H9 (cell line): Measurements from ENCODE around the gene PANK2. TPM values are rescaled to one million over a fixed set of nuclear protein-coding genes. Genes with fewer than 3 reads are reported as not detected.
A peak's percentile ranks its signal among the peaks of the same experiment; 100 is the strongest.

Experiments
- DNase-seq: peaks from one replicate; pipeline ENCODE4 v3.0.0-alpha.2; 2017
- H2AFZ ChIP-seq: one replicate; pipeline ENCODE4 v1.6.1; 2013; ENCODE audit warnings: mild to moderate bottlenecking, low read length, control low read depth, moderate library complexity
- H2AK5ac ChIP-seq: 2 replicates; pipeline ENCODE4 v1.6.1; 2013; ENCODE audit warnings: low read length, control low read depth, mixed read lengths; ENCODE audit not compliant: insufficient read length
- H2BK120ac ChIP-seq: one replicate; pipeline ENCODE4 v1.6.1; 2013; ENCODE audit warnings: low read depth, mild to moderate bottlenecking, low read length, control low read depth, inconsistent platforms; ENCODE audit not compliant: poor library complexity, severe bottlenecking
- H2BK12ac ChIP-seq: 2 replicates; pipeline ENCODE4 v1.6.1; 2013; ENCODE audit warnings: low read length, control low read depth, mixed read lengths, low read depth; ENCODE audit not compliant: insufficient read length
- H2BK15ac ChIP-seq: 2 replicates; pipeline ENCODE4 v1.6.1; 2013; ENCODE audit warnings: low read depth, low read length, control low read depth
- H2BK20ac ChIP-seq: one replicate; pipeline ENCODE4 v1.6.1; 2013; ENCODE audit warnings: low read depth, mild to moderate bottlenecking, low read length, control low read depth, inconsistent platforms; ENCODE audit not compliant: poor library complexity, severe bottlenecking
- H2BK5ac ChIP-seq: 2 replicates; pipeline ENCODE4 v1.6.1; 2013; ENCODE audit warnings: low read length, control low read depth, mixed read lengths; ENCODE audit not compliant: insufficient read length
- H3K14ac ChIP-seq: 2 replicates; pipeline ENCODE4 v1.6.1; 2013; ENCODE audit warnings: low read length, control low read depth; ENCODE audit not compliant: insufficient read depth
- H3K18ac ChIP-seq: 2 replicates; pipeline ENCODE4 v1.6.1; 2013; ENCODE audit warnings: low read depth, mild to moderate bottlenecking, mixed read lengths, low read length, control low read depth; ENCODE audit not compliant: insufficient read length
- H3K23ac ChIP-seq: 2 replicates; pipeline ENCODE4 v1.6.1; 2013; ENCODE audit warnings: low read length, control low read depth, mixed read lengths, low read depth; ENCODE audit not compliant: insufficient read length
- H3K23me2 ChIP-seq: 2 replicates; pipeline ENCODE4 v1.6.1; 2013; ENCODE audit warnings: low read depth, mild to moderate bottlenecking, mixed read lengths, low read length, control low read depth; ENCODE audit not compliant: insufficient read length, poor library complexity, severe bottlenecking
- H3K27ac ChIP-seq: 2 replicates; pipeline ENCODE4 v1.5.1; 2013; ENCODE audit warnings: low read length, control low read depth, mixed read lengths, low read depth; ENCODE audit not compliant: insufficient read length
- H3K27me3 ChIP-seq: 2 replicates; pipeline ENCODE4 v1.6.1; 2013; ENCODE audit warnings: low read length, control low read depth, inconsistent platforms; ENCODE audit not compliant: insufficient read depth
- H3K4ac ChIP-seq: 2 replicates; pipeline ENCODE4 v1.6.1; 2013; ENCODE audit warnings: low read depth, mild to moderate bottlenecking, control low read depth, inconsistent platforms, low read length, moderate library complexity
- H3K4me1 ChIP-seq: 2 replicates; pipeline ENCODE4 v1.6.1; 2013; ENCODE audit warnings: low read length, control low read depth, inconsistent platforms; ENCODE audit not compliant: insufficient read depth
- H3K4me2 ChIP-seq: 2 replicates; pipeline ENCODE4 v1.6.1; 2013; ENCODE audit warnings: low read length, control low read depth, mixed read lengths; ENCODE audit not compliant: insufficient read length, insufficient read depth
- H3K56ac ChIP-seq: 2 replicates; pipeline ENCODE4 v1.6.1; 2013; ENCODE audit warnings: low read depth, mild to moderate bottlenecking, mixed read lengths, low read length, control low read depth; ENCODE audit not compliant: insufficient read length
- H3K79me1 ChIP-seq: 2 replicates; pipeline ENCODE4 v1.6.1; 2013; ENCODE audit warnings: low read depth, mild to moderate bottlenecking, moderate library complexity, low read length, control low read depth, inconsistent platforms; ENCODE audit not compliant: insufficient read depth, poor library complexity, severe bottlenecking
- H3K79me2 ChIP-seq: 2 replicates; pipeline ENCODE4 v1.6.1; 2013; ENCODE audit warnings: low read length, control low read depth, inconsistent platforms; ENCODE audit not compliant: insufficient read depth
- H3K9ac ChIP-seq: 2 replicates; pipeline ENCODE4 v1.6.1; 2013; ENCODE audit warnings: low read length, control low read depth, mixed read lengths; ENCODE audit not compliant: insufficient read length; ENCODE audit errors: extremely low read depth
- H3K9me3 ChIP-seq: one replicate; pipeline ENCODE4 v1.6.1; 2013; ENCODE audit warnings: low read depth, low read length, inconsistent platforms; ENCODE audit not compliant: control insufficient read depth
- H3T11ph ChIP-seq: one replicate; pipeline ENCODE4 v1.6.1; 2013; ENCODE audit warnings: mild to moderate bottlenecking, low read length, control low read depth, inconsistent platforms
- H4K20me1 ChIP-seq: one replicate; pipeline ENCODE4 v1.6.1; 2013; ENCODE audit not compliant: control insufficient read depth, insufficient read length, insufficient read depth
- H4K5ac ChIP-seq: 2 replicates; pipeline ENCODE4 v1.6.1; 2013; ENCODE audit warnings: low read depth, mild to moderate bottlenecking, mixed read lengths, low read length, control low read depth; ENCODE audit not compliant: insufficient read length
- H4K8ac ChIP-seq: replicated peaks from 2 replicates; pipeline ENCODE4 v1.6.1; 2013; ENCODE audit warnings: low read length, control low read depth, mixed read lengths, low read depth; ENCODE audit not compliant: insufficient read length
- H4K91ac ChIP-seq: 2 replicates; pipeline ENCODE4 v1.6.1; 2013; ENCODE audit warnings: low read depth, mild to moderate bottlenecking, moderate library complexity, mixed read lengths, low read length, control low read depth; ENCODE audit not compliant: insufficient read length
- H3K27ac Mint-ChIP-seq, 3 experiments: 2 replicates in 2 of 3; 3 replicates in 1 of 3; pipeline ENCODE4 v1.8.0; 2020 to 2021; ENCODE audit warnings: mixed read lengths in 3 of 3, mild to moderate bottlenecking in 1 of 3, moderate library complexity in 1 of 3
- H3K27me3 Mint-ChIP-seq: 2 replicates; pipeline ENCODE4 v1.8.0; 2021; ENCODE audit warnings: low read depth, mild to moderate bottlenecking, moderate library complexity, mixed read lengths
- H3K36me3 Mint-ChIP-seq, 3 experiments: 2 replicates in 2 of 3; 3 replicates in 1 of 3; pipeline ENCODE4 v1.8.0; 2020 to 2021; ENCODE audit warnings: low read depth in 3 of 3, mixed read lengths in 3 of 3; ENCODE audit not compliant: insufficient read depth in 1 of 3
- H3K4me1 Mint-ChIP-seq, 2 experiments: 2 replicates each; pipeline ENCODE4 v1.8.0; 2020; ENCODE audit warnings: mixed read lengths in 2 of 2
- H3K4me3 Mint-ChIP-seq, 2 experiments: 2 replicates in 1 of 2; 3 replicates in 1 of 2; pipeline ENCODE4 v1.8.0; 2020 to 2021; ENCODE audit warnings: mild to moderate bottlenecking in 2 of 2, mixed read lengths in 2 of 2, moderate library complexity in 1 of 2
- H3K9me3 Mint-ChIP-seq, 2 experiments: 2 replicates in 1 of 2; 3 replicates in 1 of 2; pipeline ENCODE4 v1.8.0; 2020; ENCODE audit warnings: mild to moderate bottlenecking in 2 of 2, mixed read lengths in 2 of 2, moderate library complexity in 1 of 2
- CTCF ChIP-seq: fragments of 200-600 bp; sonication (generic); conservative IDR thresholded peaks from 3 replicates; pipeline ENCODE4 v1.8.0; 2021; ENCODE audit warnings: antibody characterized with exemption, mild to moderate bottlenecking
- WGBS: extraction: QIAGEN DNeasy Blood & Tissue Kit; methylation state at CpG from one replicate; pipeline ENCODE4 v1.1.7; 2013; ENCODE audit warnings: missing lambda C conversion rate, low lambda C conversion rate, mixed read lengths; ENCODE audit not compliant: insufficient read length; ENCODE audit errors: extremely low coverage; 5-methylcytosine and 5-hydroxymethylcytosine counted together
- total RNA-seq: library from RNA; stranded (reverse); gene quantifications from 2 replicates; pipeline ENCODE4 v1.2.1, GENCODE V29; 2021

The PANK2 gene
- total RNA-seq, 1 experiment from 2014 or later, result 65.4 TPM

GRCh38 chr20:3970016-3970415 is 80.8 kb downstream of the PANK2 start:
- H3K4me2 ChIP-seq, result no peak overlapping the region
- H3K18ac ChIP-seq, result no peak overlapping the region
- peak; percentile 30; the same call in 2 of the 3 replicates for TF ChIP-seq CTCF
- no peaks in the 10 kb centered on the region for H3K79me1 ChIP-seq
- H3K4ac ChIP-seq, result no peak overlapping the region
- H4K5ac ChIP-seq, result no peak overlapping the region
- no peak overlapping the region for H3K14ac ChIP-seq
- H4K91ac ChIP-seq, result no peak overlapping the region
- no peak overlapping the region for H3K56ac ChIP-seq
- no peaks in the 10 kb centered on the region for H3K79me2 ChIP-seq
- no peak overlapping the region for H2BK120ac ChIP-seq
- H4K20me1 ChIP-seq, result no peaks in the 10 kb centered on the region
- no peak overlapping the region for H3K9ac ChIP-seq
- Mint-ChIP-seq H3K27ac (no peak overlapping the region; a peak in 1 of 7 replicates), H3K9me3 (peaks cover 0 to 4% of the 10 kb centered on the region in 2 experiments; a peak in 2 of 5 replicates), H3K4me1 (peaks cover 20 to 24% of the 10 kb centered on the region in 2 experiments), H3K27me3 (no peaks in the 10 kb centered on the region), H3K4me3 (no peak overlapping the region), H3K36me3 (no peaks in the 10 kb centered on the region; a peak in 2 of 7 replicates)
- no peaks in the 10 kb centered on the region for H3K23me2 ChIP-seq
- H2BK15ac ChIP-seq, result no peak overlapping the region
- DNase-seq, result peak; percentile 36
- H4K8ac ChIP-seq, result no peak overlapping the region
- H3K27ac ChIP-seq, result no peak overlapping the region
- H3K27me3 ChIP-seq, result no peaks in the 10 kb centered on the region
- H2BK12ac ChIP-seq, result no peak overlapping the region
- H3K4me1 ChIP-seq, result no peaks in the 10 kb centered on the region
- no peak overlapping the region for H2AK5ac ChIP-seq
- H2AFZ ChIP-seq, result no peak overlapping the region
- no peak overlapping the region for H3K23ac ChIP-seq
- no peak overlapping the region for H2BK20ac ChIP-seq
- no peak overlapping the region for H3T11ph ChIP-seq
- no peaks in the 10 kb centered on the region for H3K9me3 ChIP-seq
- no peak overlapping the region for H2BK5ac ChIP-seq
- no CpG with 5 or more reads among the region's 5 CpGs for WGBS
